ENCODE data around the gene TCERG1L.

DNA sequence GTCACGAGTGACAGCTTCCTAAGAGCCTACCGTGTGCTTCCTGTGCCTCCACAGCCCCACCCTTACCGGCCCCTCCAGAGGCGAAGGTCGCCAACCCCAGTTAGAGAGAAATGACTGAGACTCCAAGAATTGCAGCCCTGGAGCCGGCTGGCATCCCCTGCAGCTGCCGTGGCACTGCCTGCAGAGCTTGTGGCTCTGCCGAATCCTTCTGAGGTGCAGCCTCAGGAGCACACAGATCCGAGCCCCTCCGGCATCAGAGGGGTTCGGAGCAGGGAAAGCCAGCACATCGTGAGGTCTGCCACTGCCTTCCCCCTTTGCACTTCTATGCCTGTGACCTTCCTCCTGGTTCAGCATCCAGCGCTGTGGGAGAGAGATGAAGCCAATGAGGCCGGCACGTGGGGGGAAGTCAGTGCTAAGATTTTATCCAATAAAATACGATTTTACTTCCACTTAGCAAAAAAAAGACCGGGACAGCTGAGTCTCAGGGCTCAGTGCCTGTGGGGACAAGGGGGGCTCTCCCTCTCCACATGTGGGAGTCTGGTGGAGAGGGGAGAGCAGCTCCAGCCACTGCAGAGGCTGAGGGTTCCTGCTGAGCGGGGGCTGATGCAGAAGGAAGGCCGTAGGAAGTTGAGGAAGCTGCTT lies 80.1 kb downstream of the TCERG1L start:
- TF ChIP-seq, protein P1, sequence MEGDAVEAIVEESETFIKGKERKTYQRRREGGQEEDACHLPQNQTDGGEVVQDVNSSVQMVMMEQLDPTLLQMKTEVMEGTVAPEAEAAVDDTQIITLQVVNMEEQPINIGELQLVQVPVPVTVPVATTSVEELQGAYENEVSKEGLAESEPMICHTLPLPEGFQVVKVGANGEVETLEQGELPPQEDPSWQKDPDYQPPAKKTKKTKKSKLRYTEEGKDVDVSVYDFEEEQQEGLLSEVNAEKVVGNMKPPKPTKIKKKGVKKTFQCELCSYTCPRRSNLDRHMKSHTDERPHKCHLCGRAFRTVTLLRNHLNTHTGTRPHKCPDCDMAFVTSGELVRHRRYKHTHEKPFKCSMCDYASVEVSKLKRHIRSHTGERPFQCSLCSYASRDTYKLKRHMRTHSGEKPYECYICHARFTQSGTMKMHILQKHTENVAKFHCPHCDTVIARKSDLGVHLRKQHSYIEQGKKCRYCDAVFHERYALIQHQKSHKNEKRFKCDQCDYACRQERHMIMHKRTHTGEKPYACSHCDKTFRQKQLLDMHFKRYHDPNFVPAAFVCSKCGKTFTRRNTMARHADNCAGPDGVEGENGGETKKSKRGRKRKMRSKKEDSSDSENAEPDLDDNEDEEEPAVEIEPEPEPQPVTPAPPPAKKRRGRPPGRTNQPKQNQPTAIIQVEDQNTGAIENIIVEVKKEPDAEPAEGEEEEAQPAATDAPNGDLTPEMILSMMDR (IDR thresholded peaks at IDR 0.05), result no peak
- TF ChIP-seq EP300 (IDR thresholded peaks at IDR 0.05), result no peak

All from stomach (tissue), 4 donors.